Measurements from ENCODE around the gene FGF22. TPM values are rescaled to one million over a fixed set of nuclear protein-coding genes. Genes with fewer than 3 reads are reported as not detected.

Gene FGF22
- total RNA-seq, 2 experiments from 2014 or later, result 0.48 TPM; not detected in 1

- no peak overlapping the region for H3K27ac ChIP-seq (ENCODE audit: low read depth, low read length, poor library complexity, severe bottlenecking)
- BruUV-seq (replicated peaks), result no TSS peak
- intact Hi-C loops (cut with micrococcal nuclease; ENCODE audit: unreplicated experiment), result no loop called here
- H3K36me3 ChIP-seq (ENCODE audit: insufficient read depth, low read length), result peaks cover 6% of the 10 kb centered on the region
- no peaks in the 10 kb centered on the region for H3K9me3 ChIP-seq (ENCODE audit: low read length)
- POLR2A ChIA-PET, result no interaction called here
- CTCF ChIA-PET (ENCODE audit: unreplicated experiment), result no interaction called here
- H3K4me1 ChIP-seq (ENCODE audit: insufficient read depth, low read length, poor library complexity, severe bottlenecking), result peaks cover 6% of the 10 kb centered on the region
- H3K9me2 ChIP-seq (ENCODE audit: insufficient read depth, low read length), result no peaks in the 10 kb centered on the region
- peak overlapping the region; percentile 73 for H3K4me2 ChIP-seq (ENCODE audit: low read length)
- H2AFZ ChIP-seq (ENCODE audit: low read length), result no peak overlapping the region
- DNase-seq (ENCODE audit: low spot score), result no peak
- H3K79me2 ChIP-seq (ENCODE audit: insufficient read depth, low read depth, low read length), result no peaks in the 10 kb centered on the region
- TF ChIP-seq CTCF (conservative IDR thresholded peaks at IDR 0.05; ENCODE audit: low read length), result no peak
- no peak for TF ChIP-seq EZH2phosphoT487 (IDR thresholded peaks at IDR 0.05; ENCODE audit: borderline replicate concordance, low read depth, low read length)
- H4K20me1 ChIP-seq (ENCODE audit: insufficient read depth, low read length), result no peaks in the 10 kb centered on the region; the same call in 1 of the 2 replicates
- no peak overlapping the region for H3K4me3 ChIP-seq (ENCODE audit: low read depth, low read length, poor library complexity, severe bottlenecking)
These were observed 800 bp upstream of the FGF22 start for GRCh38 chr19:638906-639252.

DNA sequence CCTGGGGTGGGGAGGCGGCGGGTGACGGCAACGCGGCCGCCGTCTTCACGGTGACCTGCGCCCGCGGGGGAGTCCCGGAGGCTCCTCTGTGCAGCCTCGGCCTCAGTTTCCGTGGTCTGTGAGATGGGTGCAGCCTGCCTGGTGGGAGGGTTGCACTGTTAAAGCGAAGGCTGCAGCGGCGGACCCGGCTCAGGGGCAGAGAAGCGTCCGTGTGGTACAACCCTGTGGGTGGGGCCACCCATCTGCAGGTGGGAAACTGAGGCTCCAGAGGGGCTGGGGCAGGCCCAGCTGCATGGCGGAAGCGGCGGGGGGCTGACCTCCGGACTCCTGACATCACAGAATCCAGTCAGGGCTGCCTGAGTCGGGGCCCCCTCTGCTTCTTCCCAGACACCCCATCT, 481 bp downstream of the FGF22 start:
- DNase-seq (ENCODE audit: low spot score), result no peak

More for the DNA sequence above, 481 bp downstream of the FGF22 start:
- intact Hi-C loops (cut with micrococcal nuclease; ENCODE audit: unreplicated experiment), result no loop called here
- ChIA-PET CTCF (ENCODE audit: unreplicated experiment) (no interaction called here), POLR2A (no interaction called here)
- TF ChIP-seq EZH2phosphoT487 (IDR thresholded peaks at IDR 0.05; ENCODE audit: borderline replicate concordance, low read depth, low read length), result no peak
- TF ChIP-seq CTCF (conservative IDR thresholded peaks at IDR 0.05; ENCODE audit: low read length), result no peak
- no peak overlapping the region for H2AFZ ChIP-seq (ENCODE audit: low read length)
- H3K79me2 ChIP-seq (ENCODE audit: insufficient read depth, low read depth, low read length), result no peaks in the 10 kb centered on the region
- H4K20me1 ChIP-seq (ENCODE audit: insufficient read depth, low read length), result no peaks in the 10 kb centered on the region; the same call in 1 of the 2 replicates
- peaks cover 6% of the 10 kb centered on the region for H3K4me1 ChIP-seq (ENCODE audit: insufficient read depth, low read length, poor library complexity, severe bottlenecking)
- H3K9me3 ChIP-seq (ENCODE audit: low read length), result no peaks in the 10 kb centered on the region
- BruUV-seq (replicated peaks), result no TSS peak
- H3K27ac ChIP-seq (ENCODE audit: low read depth, low read length, poor library complexity, severe bottlenecking), result no peak overlapping the region
- no peaks in the 10 kb centered on the region for H3K9me2 ChIP-seq (ENCODE audit: insufficient read depth, low read length)
- H3K36me3 ChIP-seq (ENCODE audit: insufficient read depth, low read length), result peaks cover 19% of the 10 kb centered on the region
- H3K4me2 ChIP-seq (ENCODE audit: low read length), result peak overlapping the region; percentile 77
- H3K4me3 ChIP-seq (ENCODE audit: low read depth, low read length, poor library complexity, severe bottlenecking), result peak overlapping the region; percentile 57

Data from OCI-LY7 (cell line).